SJSA1 (cell line): ENCODE results near the gene MSH6. TPM values are rescaled to one million over a fixed set of nuclear protein-coding genes. Genes with fewer than 3 reads are reported as not detected.

Source experiments
- DNase-seq, 2 experiments: peaks; one replicate each; pipeline ENCODE4 v3.0.0-alpha.2; 2015 to 2020; ENCODE audit warnings: low spot score in 2 of 2, low read depth in 1 of 2
- H3K27ac ChIP-seq: fragments of 250-450 bp; sonication (Bioruptor Pico); 2 replicates; pipeline ENCODE4 v1.5.1; 2020; ENCODE audit warnings: mild to moderate bottlenecking, moderate library complexity
- H3K27me3 ChIP-seq: fragments of 250-450 bp; sonication (Bioruptor Pico); replicated peaks from 2 replicates; pipeline ENCODE4 v1.5.1; 2020; ENCODE audit warnings: mild to moderate bottlenecking, moderate library complexity
- H3K36me3 ChIP-seq: fragments of 250-450 bp; sonication (Bioruptor Pico); 2 replicates; pipeline ENCODE4 v1.5.1; 2020; ENCODE audit warnings: mild to moderate bottlenecking
- H3K4me1 ChIP-seq: fragments of 250-450 bp; sonication (Bioruptor Pico); replicated peaks from 2 replicates; pipeline ENCODE4 v1.6.1; 2021; ENCODE audit warnings: mild to moderate bottlenecking
- H3K4me3 ChIP-seq: fragments of 250-450 bp; sonication (Bioruptor Pico); 2 replicates; pipeline ENCODE4 v1.5.1; 2020; ENCODE audit warnings: mild to moderate bottlenecking
- H3K9me3 ChIP-seq: fragments of 250-450 bp; sonication (Bioruptor Pico); replicated peaks from 2 replicates; pipeline ENCODE4 v1.5.1; 2020; ENCODE audit warnings: mild to moderate bottlenecking
- total RNA-seq: library from RNA; depleted of rRNA; stranded (reverse); fragments of >200 nt; shearing (Covaris generic); gene quantifications from 2 replicates; pipeline ENCODE4 v1.2.3, GENCODE V29; 2014

MSH6 gene
- total RNA-seq, 1 experiment from 2014 or later, result 99.1 TPM

DNA sequence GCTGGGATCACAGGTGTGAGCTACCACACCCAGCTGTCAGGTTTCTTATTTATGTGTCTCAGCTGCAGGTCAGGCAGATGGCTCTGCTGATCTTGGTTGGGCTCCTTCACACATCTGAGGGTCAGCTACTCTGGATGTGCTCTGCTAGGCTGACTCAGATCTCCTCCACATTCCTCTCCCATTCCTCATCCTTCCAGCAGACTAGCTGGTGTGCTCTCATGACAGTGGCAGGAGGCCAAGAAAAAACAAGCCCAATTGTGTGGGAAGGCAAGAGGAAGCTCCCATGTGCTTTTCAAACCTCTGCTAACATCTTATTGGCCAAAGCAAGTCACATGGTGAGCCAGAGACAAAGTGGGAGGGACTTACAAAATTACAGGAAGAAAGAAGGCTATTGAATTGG lies 11.7 kb upstream of the MSH6 start:
- no peaks in the 10 kb centered on the region for H3K27me3 ChIP-seq
- peak; percentile 53 to 68 for DNase-seq
- no peaks in the 10 kb centered on the region for H3K4me1 ChIP-seq
- H3K9me3 ChIP-seq, result peaks cover 12% of the 10 kb centered on the region
- H3K27ac ChIP-seq, result no peak overlapping the region
- H3K4me3 ChIP-seq, result no peak overlapping the region
- H3K36me3 ChIP-seq, result no peaks in the 10 kb centered on the region

DNA sequence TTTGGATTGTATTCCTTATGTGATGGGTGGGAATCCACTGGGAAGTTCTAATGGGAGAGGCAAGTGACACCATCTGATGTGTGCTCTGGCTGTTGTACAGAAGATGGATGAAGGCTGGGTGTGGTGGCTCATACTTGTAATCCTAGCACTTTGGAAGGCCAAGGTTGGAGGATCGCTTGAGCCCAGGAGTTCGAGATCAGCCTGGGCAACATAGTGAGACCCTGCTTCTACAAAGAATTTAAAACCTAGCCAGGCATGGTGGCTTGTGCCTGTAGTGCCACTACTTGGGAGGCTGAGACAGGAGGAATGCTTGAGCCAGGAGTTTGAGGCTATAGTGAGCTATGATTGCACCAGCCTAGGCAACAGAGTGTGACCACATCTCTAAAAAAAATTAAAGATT lies 10.6 kb upstream of the MSH6 start:
- no peak for DNase-seq
- Histone ChIP-seq H3K9me3 (peaks cover 12% of the 10 kb centered on the region), H3K27ac (no peak overlapping the region), H3K27me3 (no peaks in the 10 kb centered on the region), H3K4me3 (no peak overlapping the region), H3K4me1 (no peaks in the 10 kb centered on the region), H3K36me3 (no peaks in the 10 kb centered on the region)

DNA sequence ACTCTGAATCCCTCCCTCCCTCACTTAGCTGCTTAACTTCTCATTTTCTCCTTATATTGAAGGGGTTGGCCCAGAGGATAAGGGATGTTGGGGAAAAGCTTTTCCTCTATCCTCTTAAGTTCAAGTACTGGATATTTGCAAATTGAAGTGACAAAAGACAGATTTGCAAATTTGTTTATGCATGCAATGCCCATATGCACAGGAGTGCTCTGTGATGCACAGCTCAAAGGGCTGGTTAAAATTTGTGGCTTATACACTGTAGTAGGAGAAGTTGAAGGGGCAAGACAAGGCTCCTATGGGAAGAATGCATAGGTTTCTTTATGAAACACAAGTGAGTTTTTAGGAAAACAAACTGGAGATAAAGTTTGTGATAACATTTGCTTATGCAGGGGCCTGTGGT lies 8.4 kb upstream of the MSH6 start:
- H3K9me3 ChIP-seq, result peaks cover 12% of the 10 kb centered on the region
- H3K36me3 ChIP-seq, result no peaks in the 10 kb centered on the region
- DNase-seq, result no peak
- H3K4me1 ChIP-seq, result no peaks in the 10 kb centered on the region
- H3K4me3 ChIP-seq, result no peak overlapping the region
- no peak overlapping the region for H3K27ac ChIP-seq
- no peaks in the 10 kb centered on the region for H3K27me3 ChIP-seq

DNA sequence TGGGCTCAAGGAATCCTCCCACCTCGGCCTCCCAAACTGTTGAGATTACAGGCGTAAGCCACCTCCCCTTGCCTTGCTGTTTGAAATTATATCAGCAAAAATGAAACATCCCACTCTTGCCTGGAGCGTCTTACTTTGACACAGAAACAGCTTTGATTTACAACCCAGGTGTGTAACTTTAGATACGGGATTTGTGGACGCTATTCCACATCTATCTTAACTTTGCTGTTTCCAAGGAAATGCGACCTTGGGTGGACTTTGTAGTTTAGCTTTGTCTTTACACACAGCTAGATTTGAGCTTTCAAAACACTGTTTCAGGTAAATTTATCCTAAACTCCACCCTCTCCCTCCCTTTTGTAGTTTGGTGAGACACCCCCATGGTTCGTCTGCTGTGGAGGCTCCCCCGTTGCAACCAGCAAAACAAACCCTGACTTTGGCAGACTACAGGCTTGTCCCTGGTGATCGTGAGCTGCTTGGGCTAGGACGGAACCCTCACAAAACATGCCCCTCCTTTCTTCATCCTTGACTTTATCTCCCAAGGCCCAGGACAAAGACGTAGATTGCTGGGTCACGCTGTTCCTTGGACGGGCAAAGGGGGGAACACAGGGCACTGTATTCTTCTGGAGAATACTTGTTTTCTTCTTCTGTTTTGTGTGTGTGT lies 5.5 kb upstream of the MSH6 start:
- Histone ChIP-seq H3K27me3 (no peaks in the 10 kb centered on the region), H3K27ac (no peak overlapping the region), H3K9me3 (no peaks in the 10 kb centered on the region; the same call in 1 of the 2 replicates), H3K4me3 (no peak overlapping the region), H3K36me3 (no peaks in the 10 kb centered on the region), H3K4me1 (peaks cover 4% of the 10 kb centered on the region)
- DNase-seq, result no peak

DNA sequence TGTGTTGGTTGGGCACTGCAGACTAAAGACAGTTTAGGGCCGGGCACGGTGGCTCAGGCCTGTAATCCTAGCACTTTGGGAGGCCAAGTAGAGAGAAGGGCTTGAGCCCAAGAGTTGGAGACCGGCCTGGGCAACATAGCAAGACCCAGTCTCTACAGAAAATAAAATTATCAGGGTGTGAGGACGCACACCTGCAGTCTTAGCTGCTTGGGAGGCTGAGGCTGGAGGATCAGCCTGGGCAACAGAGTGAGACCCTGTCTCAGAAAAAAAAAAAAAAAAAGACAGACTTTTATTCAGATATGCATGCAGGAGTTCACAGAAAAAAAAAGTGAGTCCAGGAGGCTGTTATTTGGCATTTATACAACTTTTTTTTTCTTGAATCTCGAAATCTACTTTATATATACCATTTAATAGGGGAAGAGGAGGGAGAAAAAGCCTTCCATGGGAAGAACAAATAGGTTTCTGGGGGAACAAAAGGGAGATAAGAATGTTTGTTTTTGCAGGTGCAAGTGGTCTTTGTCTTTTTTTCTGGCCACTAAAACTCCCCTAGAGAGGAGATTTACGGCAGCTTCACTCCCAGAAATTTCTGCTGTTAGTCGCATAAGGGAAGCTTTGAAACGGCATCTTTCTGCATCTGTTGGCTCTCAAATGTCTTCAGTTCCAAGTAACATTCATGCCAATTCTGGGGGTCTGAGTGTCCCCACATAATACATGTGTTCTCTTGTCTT lies 4.1 kb upstream of the MSH6 start:
- Histone ChIP-seq H3K4me3 (no peak overlapping the region), H3K27ac (no peak overlapping the region), H3K36me3 (peaks cover 3% of the 10 kb centered on the region; the same call in 1 of the 2 replicates), H3K27me3 (no peaks in the 10 kb centered on the region), H3K4me1 (peaks cover 5% of the 10 kb centered on the region), H3K9me3 (no peaks in the 10 kb centered on the region; the same call in 1 of the 2 replicates)
- no peak for DNase-seq

DNA sequence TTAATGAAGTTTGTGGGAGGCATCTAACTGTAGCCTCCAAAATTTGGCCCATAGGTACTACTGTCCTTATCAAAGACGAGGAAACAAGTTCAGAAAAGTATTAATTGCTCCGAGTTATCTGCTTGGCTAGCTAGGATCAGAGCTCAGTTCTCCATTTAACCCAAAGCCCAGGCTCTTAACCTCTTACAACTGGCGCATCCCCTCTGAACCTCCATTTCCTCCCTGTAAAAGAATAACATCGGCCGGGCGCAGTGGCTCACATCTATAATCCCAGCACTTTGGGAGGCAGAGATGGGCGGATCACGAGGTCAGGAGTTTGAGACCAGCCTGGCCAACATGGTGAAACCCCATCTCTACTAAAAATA lies 3.5 kb upstream of the MSH6 start:
- Histone ChIP-seq H3K27ac (no peak overlapping the region), H3K36me3 (peaks cover 5% of the 10 kb centered on the region; the same call in 1 of the 2 replicates), H3K4me1 (peaks cover 7% of the 10 kb centered on the region), H3K4me3 (no peak overlapping the region), H3K27me3 (no peaks in the 10 kb centered on the region), H3K9me3 (no peaks in the 10 kb centered on the region; the same call in 1 of the 2 replicates)
- DNase-seq, result no peak

DNA sequence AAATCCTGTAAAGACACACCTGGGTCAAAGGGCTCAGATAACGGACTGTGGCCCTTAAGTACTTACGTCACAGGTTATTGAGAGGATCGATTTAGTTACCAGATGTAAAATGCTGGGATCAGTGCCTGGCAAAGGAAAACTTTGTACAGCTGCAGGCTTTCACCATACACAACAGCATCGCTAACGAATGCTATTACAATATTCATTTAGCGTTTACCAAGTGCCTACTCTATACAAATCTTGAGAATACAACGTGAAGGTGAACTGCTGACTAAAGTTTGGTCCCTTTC lies 619 bp upstream of the MSH6 start:
- Histone ChIP-seq H3K27me3 (no peaks in the 10 kb centered on the region), H3K4me1 (peaks cover 9% of the 10 kb centered on the region), H3K9me3 (no peaks in the 10 kb centered on the region; the same call in 1 of the 2 replicates), H3K36me3 (peaks cover 26% of the 10 kb centered on the region), H3K4me3 (peak overlapping the region; percentile 76), H3K27ac (peak overlapping the region; percentile 75)
- DNase-seq, result no peak

DNA sequence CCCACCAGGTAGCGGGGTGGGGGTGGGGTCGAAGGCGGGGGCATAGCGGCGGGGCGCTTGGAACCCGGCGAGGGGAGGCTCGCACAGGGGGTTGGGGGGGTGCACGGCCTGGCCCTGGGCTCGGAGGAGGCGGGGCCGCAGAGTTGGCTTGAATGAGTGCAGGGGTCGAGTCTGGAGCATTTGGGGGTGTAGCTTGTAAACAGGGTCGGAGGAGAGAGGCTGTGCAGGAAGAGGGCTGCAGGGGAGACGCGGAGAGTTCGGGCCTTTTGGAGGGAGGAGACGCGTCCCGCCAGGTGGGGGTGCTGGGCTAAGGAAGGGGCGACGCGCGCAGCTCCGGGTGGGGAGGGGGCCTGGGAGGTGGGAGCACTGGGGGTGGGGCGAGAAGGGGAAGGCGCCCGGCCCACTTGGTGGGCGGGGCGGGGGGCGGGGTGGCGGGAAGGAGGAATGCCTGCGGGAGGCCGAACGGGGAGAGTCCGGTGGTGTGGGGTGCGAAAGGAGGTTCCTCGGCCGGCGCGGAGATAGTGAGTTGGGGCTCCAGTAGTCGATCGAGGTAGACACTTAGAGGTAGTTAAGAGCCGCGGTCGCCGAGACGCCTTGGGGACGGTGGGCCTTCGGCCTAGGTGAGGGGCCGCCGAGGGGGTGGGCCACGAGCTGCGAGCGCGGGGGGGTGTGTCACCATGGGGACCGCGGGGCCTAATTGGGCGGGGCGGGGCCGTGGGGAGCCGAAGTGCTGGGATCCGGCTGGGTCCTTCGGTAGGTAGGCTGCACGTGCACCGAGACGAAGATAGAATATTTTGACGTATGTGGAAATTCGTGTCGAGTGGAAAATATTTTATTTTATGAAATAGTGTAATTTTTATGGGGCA lies 774 bp downstream of the MSH6 start:
- peak; percentile 68 to 73 for DNase-seq
- H3K27ac ChIP-seq, result peak overlapping the region; percentile 75
- H3K27me3 ChIP-seq, result no peaks in the 10 kb centered on the region
- H3K36me3 ChIP-seq, result peaks cover 29% of the 10 kb centered on the region
- H3K4me1 ChIP-seq, result peaks cover 9% of the 10 kb centered on the region
- H3K9me3 ChIP-seq, result no peaks in the 10 kb centered on the region; the same call in 1 of the 2 replicates
- H3K4me3 ChIP-seq, result peak overlapping the region; percentile 76

DNA sequence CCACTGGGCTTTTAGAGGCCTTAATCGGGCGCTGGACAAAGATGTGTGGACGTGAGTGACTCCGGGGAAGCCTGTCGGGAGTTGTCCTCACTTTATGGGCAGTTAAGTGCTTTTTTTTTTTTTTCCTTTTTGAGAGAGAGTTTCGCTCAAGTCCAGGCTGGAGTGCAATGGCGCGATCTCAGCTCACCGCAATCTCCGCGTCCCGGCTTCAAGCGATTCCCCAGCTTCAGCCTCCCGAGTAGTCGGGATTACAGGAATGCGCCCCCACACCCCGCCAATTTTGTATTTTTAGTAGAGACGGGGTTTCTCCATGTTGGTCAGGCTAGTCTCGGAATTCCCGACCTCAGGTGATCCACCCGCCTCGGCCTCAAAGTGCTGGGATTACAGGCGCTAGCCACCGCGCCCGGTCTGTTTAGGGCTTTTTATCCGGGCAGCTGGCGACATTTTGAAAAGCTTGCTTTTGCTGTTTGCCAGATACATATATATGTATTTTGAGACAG lies 1.5 kb downstream of the MSH6 start:
- Histone ChIP-seq H3K4me1 (peaks cover 9% of the 10 kb centered on the region), H3K27me3 (no peaks in the 10 kb centered on the region), H3K9me3 (no peaks in the 10 kb centered on the region; the same call in 1 of the 2 replicates), H3K36me3 (peaks cover 29% of the 10 kb centered on the region), H3K27ac (no peak overlapping the region), H3K4me3 (peak overlapping the region; percentile 76)
- DNase-seq, result no peak

DNA sequence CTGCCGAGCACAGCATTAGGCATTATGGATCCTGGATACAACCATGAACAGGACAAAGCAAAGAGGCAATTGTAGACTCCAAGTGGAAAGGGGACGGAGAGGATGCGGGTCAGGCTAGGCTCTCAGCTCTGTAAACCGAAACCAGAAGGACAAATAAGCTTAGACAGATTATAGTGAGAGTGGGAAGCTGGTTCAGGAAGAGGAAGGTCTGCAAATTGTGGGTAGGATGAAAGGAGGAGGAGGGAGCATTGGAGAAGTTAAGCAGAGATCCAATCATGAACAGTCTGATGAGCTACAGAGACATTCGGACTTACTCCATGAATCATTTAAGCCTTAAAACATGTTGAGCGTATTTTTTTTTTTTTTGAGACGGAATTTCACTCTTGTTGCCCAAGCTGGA lies 3.0 kb downstream of the MSH6 start:
- Histone ChIP-seq H3K27me3 (no peaks in the 10 kb centered on the region), H3K27ac (no peak overlapping the region), H3K4me3 (no peak overlapping the region), H3K4me1 (peaks cover 9% of the 10 kb centered on the region), H3K9me3 (no peaks in the 10 kb centered on the region; the same call in 1 of the 2 replicates), H3K36me3 (peaks cover 44% of the 10 kb centered on the region)
- DNase-seq, result no peak

DNA sequence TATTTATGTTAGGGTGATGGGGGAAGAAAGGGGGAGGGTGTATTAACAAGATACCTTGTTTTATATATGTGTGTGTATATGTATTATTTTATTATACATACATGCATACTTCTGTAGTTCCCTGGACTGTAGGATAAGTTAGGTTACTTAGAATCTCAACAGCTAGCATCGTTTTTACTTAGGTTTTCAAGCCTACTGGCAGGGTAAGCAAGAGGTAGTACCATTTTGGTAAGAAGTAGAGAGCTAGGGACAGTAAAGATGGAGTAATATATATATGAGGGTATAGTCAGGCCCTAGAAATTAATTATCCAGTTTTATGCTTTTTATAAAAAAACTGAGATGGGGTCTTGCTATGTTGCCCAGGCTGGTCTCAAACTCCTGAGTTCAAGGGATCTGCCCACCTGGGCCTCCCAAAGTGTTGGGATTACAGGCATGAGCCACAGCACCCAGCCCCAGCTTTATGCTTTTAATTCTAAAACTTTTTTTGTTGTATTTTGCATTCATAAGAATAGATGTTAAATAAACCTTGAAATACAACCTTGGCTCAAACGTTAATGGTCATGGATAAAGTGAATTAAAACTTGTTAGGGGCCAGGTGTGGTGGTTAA lies 13.2 kb downstream of the MSH6 start:
- peaks cover 87% of the 10 kb centered on the region for H3K36me3 ChIP-seq
- no peaks in the 10 kb centered on the region for H3K27me3 ChIP-seq
- no peaks in the 10 kb centered on the region for H3K4me1 ChIP-seq
- no peak overlapping the region for H3K4me3 ChIP-seq
- H3K9me3 ChIP-seq, result no peaks in the 10 kb centered on the region
- DNase-seq, result no peak
- H3K27ac ChIP-seq, result no peak overlapping the region

DNA sequence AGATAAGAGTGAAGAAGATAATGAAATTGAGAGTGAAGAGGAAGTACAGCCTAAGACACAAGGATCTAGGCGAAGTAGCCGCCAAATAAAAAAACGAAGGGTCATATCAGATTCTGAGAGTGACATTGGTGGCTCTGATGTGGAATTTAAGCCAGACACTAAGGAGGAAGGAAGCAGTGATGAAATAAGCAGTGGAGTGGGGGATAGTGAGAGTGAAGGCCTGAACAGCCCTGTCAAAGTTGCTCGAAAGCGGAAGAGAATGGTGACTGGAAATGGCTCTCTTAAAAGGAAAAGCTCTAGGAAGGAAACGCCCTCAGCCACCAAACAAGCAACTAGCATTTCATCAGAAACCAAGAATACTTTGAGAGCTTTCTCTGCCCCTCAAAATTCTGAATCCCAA lies 15.7 kb downstream of the MSH6 start:
- Histone ChIP-seq H3K36me3 (peaks cover 99% of the 10 kb centered on the region), H3K4me3 (no peak overlapping the region), H3K4me1 (no peaks in the 10 kb centered on the region), H3K9me3 (peaks cover 7% of the 10 kb centered on the region; the same call in 1 of the 2 replicates), H3K27ac (no peak overlapping the region), H3K27me3 (no peaks in the 10 kb centered on the region)
- DNase-seq, result no peak

DNA sequence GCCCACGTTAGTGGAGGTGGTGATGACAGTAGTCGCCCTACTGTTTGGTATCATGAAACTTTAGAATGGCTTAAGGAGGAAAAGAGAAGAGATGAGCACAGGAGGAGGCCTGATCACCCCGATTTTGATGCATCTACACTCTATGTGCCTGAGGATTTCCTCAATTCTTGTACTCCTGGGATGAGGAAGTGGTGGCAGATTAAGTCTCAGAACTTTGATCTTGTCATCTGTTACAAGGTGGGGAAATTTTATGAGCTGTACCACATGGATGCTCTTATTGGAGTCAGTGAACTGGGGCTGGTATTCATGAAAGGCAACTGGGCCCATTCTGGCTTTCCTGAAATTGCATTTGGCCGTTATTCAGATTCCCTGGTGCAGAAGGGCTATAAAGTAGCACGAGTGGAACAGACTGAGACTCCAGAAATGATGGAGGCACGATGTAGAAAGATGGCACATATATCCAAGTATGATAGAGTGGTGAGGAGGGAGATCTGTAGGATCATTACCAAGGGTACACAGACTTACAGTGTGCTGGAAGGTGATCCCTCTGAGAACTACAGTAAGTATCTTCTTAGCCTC lies 16.2 kb downstream of the MSH6 start:
- H3K4me1 ChIP-seq, result no peaks in the 10 kb centered on the region
- no peaks in the 10 kb centered on the region for H3K27me3 ChIP-seq
- no peak overlapping the region for H3K4me3 ChIP-seq
- no peak overlapping the region for H3K27ac ChIP-seq
- peaks cover 7% of the 10 kb centered on the region; the same call in 1 of the 2 replicates for H3K9me3 ChIP-seq
- no peak for DNase-seq
- H3K36me3 ChIP-seq, result peaks cover 99% of the 10 kb centered on the region
